ENCODE results near the gene MISP3. TPM values are rescaled to one million over a fixed set of nuclear protein-coding genes. Genes with fewer than 3 reads are reported as not detected.

The MISP3 gene
- total and polyA plus RNA-seq, 2 of the 8 experiments (the other 6 are each of a cell fraction or from before 2014, with no cell fraction given): 0.74 to 1.4 TPM

DNA sequence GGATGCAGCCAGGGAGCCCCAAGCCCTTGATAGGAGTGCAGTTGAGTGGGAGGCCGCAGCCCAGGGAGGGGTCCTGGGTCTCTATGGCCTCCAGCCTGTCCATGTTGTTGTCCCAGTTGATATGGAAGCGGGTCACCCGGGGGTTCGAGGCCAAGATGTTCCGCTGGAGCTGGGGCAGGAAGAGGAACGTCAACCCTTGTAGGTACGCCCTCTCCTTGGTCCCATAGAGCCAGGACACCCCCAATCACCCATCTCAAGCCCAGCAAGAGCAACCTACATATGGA lies 47.9 kb downstream of the MISP3 start:
- Histone ChIP-seq H3K9ac (replicated peaks in 1 of 4; ENCODE audit: extremely low read depth in 1 of 4, low read depth in 3 of 4, low read length in 3 of 4) (no peak overlapping the region), H3K79me1 (ENCODE audit: low read depth, low read length) (no peaks in the 10 kb centered on the region; the same call in 1 of the 2 replicates), H3K56ac (replicated peaks; ENCODE audit: insufficient read length, low read depth, low read length) (no peak overlapping the region), H3K4me2 (ENCODE audit: insufficient read depth in 1 of 2, low read depth in 2 of 2, low read length in 2 of 2) (no peak overlapping the region), H2BK5ac (ENCODE audit: low read depth, low read length) (no peak overlapping the region), H3K23ac (ENCODE audit: insufficient read length) (no peak overlapping the region), H3K9me3 (ENCODE audit: insufficient read depth in 2 of 2, low read depth in 1 of 2, low read length in 1 of 2) (no peaks in the 10 kb centered on the region), H3K4me1 (replicated peaks in 1 of 4; ENCODE audit: control insufficient read depth in 3 of 4, insufficient read depth in 4 of 4, low read length in 3 of 4) (peaks cover 6 to 16% (median 9%) of the 10 kb centered on the region in 4 experiments; a peak in 6 of 7 replicates), H3K18ac (ENCODE audit: extremely low read depth, low read length) (no peak overlapping the region), H2AFZ (ENCODE audit: low read length) (no peak overlapping the region), H2BK20ac (ENCODE audit: low read length) (no peak overlapping the region), H2BK12ac (ENCODE audit: low read depth, low read length) (no peak overlapping the region), H4K5ac (ENCODE audit: insufficient read length, low read depth, low read length) (no peak overlapping the region), H3K14ac (ENCODE audit: insufficient read length) (no peak overlapping the region), H2AK5ac (ENCODE audit: low read depth, low read length) (no peak overlapping the region), H4K8ac (ENCODE audit: extremely low read depth, insufficient read depth, low read length) (no peak overlapping the region), H2BK120ac (replicated peaks; ENCODE audit: low read depth, low read length) (no peak overlapping the region), H4K20me1 (replicated peaks in 1 of 2; ENCODE audit: control insufficient read depth in 1 of 2, insufficient read depth in 2 of 2, low read length in 2 of 2) (peaks cover 5 to 19% of the 10 kb centered on the region in 2 experiments), H2BK15ac (ENCODE audit: low read length) (no peak overlapping the region), H3K79me2 (ENCODE audit: control insufficient read depth in 1 of 2, insufficient read depth in 2 of 2, low read length in 2 of 2) (0 out of 4 replicates have a peak, but pooled peaks cover 0 to 3% of the 10 kb centered on the region in 2 experiments), H3K36me3 (ENCODE audit: control insufficient read depth in 2 of 4, insufficient read depth in 4 of 4, low read length in 3 of 4) (peaks cover 2 to 21% (median 12%) of the 10 kb centered on the region in 4 experiments; a peak in 6 of 8 replicates), H3K27me3 (replicated peaks in 1 of 4; ENCODE audit: control insufficient read depth in 3 of 4, extremely low read depth in 1 of 4, insufficient read depth in 3 of 4, low read length in 3 of 4) (no peaks in the 10 kb centered on the region; a peak in 2 of 7 replicates), H3K23me2 (ENCODE audit: low read depth, low read length) (peaks cover 8% of the 10 kb centered on the region), H3K4ac (replicated peaks; ENCODE audit: insufficient read length, low read depth, low read length) (no peak overlapping the region), H3K4me3 (ENCODE audit: extremely low read depth in 1 of 4, insufficient read depth in 2 of 4, low read depth in 3 of 4, low read length in 4 of 4) (no peak overlapping the region), H4K91ac (replicated peaks; ENCODE audit: insufficient read length, low read length) (no peak overlapping the region), H3K27ac (ENCODE audit: low read depth, low read length) (no peak overlapping the region)
- CTCF ChIA-PET (ENCODE audit: partially characterized antibody): interaction anchor here (0.6 kb wide), 1 partner anchor 360 kb away, joined by 3 read pairs; no protein-coding TSS in a partner anchor
- POLR2A ChIA-PET (ENCODE audit: partially characterized antibody): interaction anchor here (1.1 to 11.0 kb wide), 5 partner anchors 9 to 160 kb away, joined by 3 to 109 read pairs (median 5); partner anchors contain the start of gene ASF1B
- FAIRE-seq: no peak
- WGBS, 2 experiments (ENCODE audit: extremely low coverage in 1 of 2, insufficient coverage in 1 of 2, insufficient read length in 1 of 2, insufficient replicate concordance in 2 of 2, low coverage in 1 of 2, low lambda C conversion rate in 2 of 2, missing lambda C conversion rate in 1 of 2): 91% methylated on average over 7 of the region's 7 CpGs; no CpG with 5 or more reads in 1 of the 2 experiments
- DNase-seq (ENCODE audit: low read depth in 1 of 2, low spot score in 2 of 2): no peak
- TF ChIP-seq POU5F1 (IDR thresholded peaks at IDR 0.05; ENCODE audit: low read depth, low read length): no peak
- TF ChIP-seq YY1 (IDR thresholded peaks at IDR 0.05; ENCODE audit: low read depth, low read length): no peak
- no peak for TF ChIP-seq RXRA (IDR thresholded peaks at IDR 0.05; ENCODE audit: insufficient read depth, low read depth, low read length)
- no peak for TF ChIP-seq PHF8 (conservative IDR thresholded peaks at IDR 0.05; ENCODE audit: low read depth, low read length)
- no peak for TF ChIP-seq RAD21 (IDR thresholded peaks at IDR 0.05 in 1 of 2, conservative IDR thresholded peaks at IDR 0.05 in 1 of 2; ENCODE audit: low read depth in 2 of 2, low read length in 2 of 2)
- no peak for TF ChIP-seq KDM4A (IDR thresholded peaks at IDR 0.05; ENCODE audit: low read depth, low read length, severe bottlenecking)
- no peak for TF ChIP-seq FOSL1 (IDR thresholded peaks at IDR 0.05; ENCODE audit: insufficient read depth, low read depth, low read length)
- no peak for TF ChIP-seq RBBP5 (IDR thresholded peaks at IDR 0.05; ENCODE audit: borderline replicate concordance, low read depth, low read length)
- TF ChIP-seq SRF (IDR thresholded peaks at IDR 0.05; ENCODE audit: low read depth, low read length): no peak
- TF ChIP-seq EP300 (IDR thresholded peaks at IDR 0.05; ENCODE audit: borderline replicate concordance in 1 of 2, low read depth in 2 of 2, low read length in 2 of 2): no peak
